WERI-Rb-1 (cell line): Measurements from ENCODE around the gene MYBPC2.

ENCODE experiments used
- DNase-seq: peaks from one replicate; pipeline ENCODE4 v3.0.0-alpha.2; 2020
- H3K27ac ChIP-seq: fragments of 250-450 bp; sonication (Bioruptor Pico); 2 replicates; pipeline ENCODE4 v1.5.1; 2020; ENCODE audit warnings: mild to moderate bottlenecking, moderate library complexity
- H3K27me3 ChIP-seq: fragments of 250-450 bp; sonication (Bioruptor Pico); 2 replicates; pipeline ENCODE4 v1.5.1; 2021; ENCODE audit warnings: mild to moderate bottlenecking, low read depth, moderate library complexity; ENCODE audit not compliant: insufficient read depth, severe bottlenecking
- H3K36me3 ChIP-seq: fragments of 250-450 bp; sonication (Bioruptor Pico); 2 replicates; pipeline ENCODE4 v1.5.1; 2020; ENCODE audit warnings: mild to moderate bottlenecking, moderate library complexity
- H3K4me3 ChIP-seq: 2 replicates; pipeline ENCODE4 v1.5.1; 2011; ENCODE audit warnings: low read depth, mild to moderate bottlenecking, control low read depth, low read length
- H3K9me3 ChIP-seq: fragments of 250-450 bp; sonication (Bioruptor Pico); 2 replicates; pipeline ENCODE4 v1.5.1; 2021; ENCODE audit warnings: mild to moderate bottlenecking, moderate library complexity; ENCODE audit not compliant: severe bottlenecking
- TF ChIP-seq, protein P1 (sequence below): IDR thresholded peaks from 2 replicates; pipeline ENCODE4 v1.5.1; 2011; ENCODE audit warnings: low read depth, mild to moderate bottlenecking, control low read depth, inconsistent platforms, low read length

The MYBPC2 gene

GRCh38 chr19:50422397-50423278 is 10.1 kb upstream of the MYBPC2 start:
- no peaks in the 10 kb centered on the region for H3K27me3 ChIP-seq
- TF ChIP-seq, protein P1, sequence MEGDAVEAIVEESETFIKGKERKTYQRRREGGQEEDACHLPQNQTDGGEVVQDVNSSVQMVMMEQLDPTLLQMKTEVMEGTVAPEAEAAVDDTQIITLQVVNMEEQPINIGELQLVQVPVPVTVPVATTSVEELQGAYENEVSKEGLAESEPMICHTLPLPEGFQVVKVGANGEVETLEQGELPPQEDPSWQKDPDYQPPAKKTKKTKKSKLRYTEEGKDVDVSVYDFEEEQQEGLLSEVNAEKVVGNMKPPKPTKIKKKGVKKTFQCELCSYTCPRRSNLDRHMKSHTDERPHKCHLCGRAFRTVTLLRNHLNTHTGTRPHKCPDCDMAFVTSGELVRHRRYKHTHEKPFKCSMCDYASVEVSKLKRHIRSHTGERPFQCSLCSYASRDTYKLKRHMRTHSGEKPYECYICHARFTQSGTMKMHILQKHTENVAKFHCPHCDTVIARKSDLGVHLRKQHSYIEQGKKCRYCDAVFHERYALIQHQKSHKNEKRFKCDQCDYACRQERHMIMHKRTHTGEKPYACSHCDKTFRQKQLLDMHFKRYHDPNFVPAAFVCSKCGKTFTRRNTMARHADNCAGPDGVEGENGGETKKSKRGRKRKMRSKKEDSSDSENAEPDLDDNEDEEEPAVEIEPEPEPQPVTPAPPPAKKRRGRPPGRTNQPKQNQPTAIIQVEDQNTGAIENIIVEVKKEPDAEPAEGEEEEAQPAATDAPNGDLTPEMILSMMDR, result no peak
- peaks cover 3% of the 10 kb centered on the region; the same call in 1 of the 2 replicates for H3K36me3 ChIP-seq
- H3K4me3 ChIP-seq, result no peak overlapping the region
- no peak overlapping the region for H3K27ac ChIP-seq
- no peaks in the 10 kb centered on the region for H3K9me3 ChIP-seq
- DNase-seq, result no peak

- no peak for DNase-seq
- Histone ChIP-seq H3K9me3 (no peaks in the 10 kb centered on the region), H3K27ac (no peak overlapping the region), H3K27me3 (no peaks in the 10 kb centered on the region), H3K36me3 (peaks cover 3% of the 10 kb centered on the region; the same call in 1 of the 2 replicates), H3K4me3 (no peak overlapping the region)
- TF ChIP-seq, protein P1, result no peak
Observed at GRCh38 chr19:50423279-50424113, 9.2 kb upstream of the MYBPC2 start.

DNA sequence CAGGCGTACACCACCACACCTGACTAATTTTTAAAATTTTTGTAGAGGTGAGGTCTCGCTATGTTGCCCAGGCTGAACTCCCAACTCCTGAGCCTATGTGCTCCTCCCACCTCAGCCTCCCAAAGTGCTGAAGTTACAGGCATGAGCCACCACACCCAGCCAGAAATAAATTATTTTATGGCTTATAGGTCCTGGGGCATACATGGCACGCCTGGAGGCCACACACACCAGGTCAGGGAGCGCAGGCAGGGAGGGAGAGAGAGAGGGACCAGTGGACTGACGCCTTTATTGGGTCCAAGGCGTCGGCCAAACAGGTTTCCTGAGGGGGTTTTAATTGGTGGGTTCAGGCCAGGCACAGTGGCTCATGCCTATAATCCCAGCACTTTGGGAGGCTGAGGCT is 7.1 kb upstream of the MYBPC2 start:
- no peak overlapping the region for H3K27ac ChIP-seq
- peaks cover 3% of the 10 kb centered on the region; the same call in 1 of the 2 replicates for H3K36me3 ChIP-seq
- H3K9me3 ChIP-seq, result no peaks in the 10 kb centered on the region
- DNase-seq, result no peak
- TF ChIP-seq, protein P1, result no peak
- H3K27me3 ChIP-seq, result no peaks in the 10 kb centered on the region
- H3K4me3 ChIP-seq, result no peak overlapping the region

DNA sequence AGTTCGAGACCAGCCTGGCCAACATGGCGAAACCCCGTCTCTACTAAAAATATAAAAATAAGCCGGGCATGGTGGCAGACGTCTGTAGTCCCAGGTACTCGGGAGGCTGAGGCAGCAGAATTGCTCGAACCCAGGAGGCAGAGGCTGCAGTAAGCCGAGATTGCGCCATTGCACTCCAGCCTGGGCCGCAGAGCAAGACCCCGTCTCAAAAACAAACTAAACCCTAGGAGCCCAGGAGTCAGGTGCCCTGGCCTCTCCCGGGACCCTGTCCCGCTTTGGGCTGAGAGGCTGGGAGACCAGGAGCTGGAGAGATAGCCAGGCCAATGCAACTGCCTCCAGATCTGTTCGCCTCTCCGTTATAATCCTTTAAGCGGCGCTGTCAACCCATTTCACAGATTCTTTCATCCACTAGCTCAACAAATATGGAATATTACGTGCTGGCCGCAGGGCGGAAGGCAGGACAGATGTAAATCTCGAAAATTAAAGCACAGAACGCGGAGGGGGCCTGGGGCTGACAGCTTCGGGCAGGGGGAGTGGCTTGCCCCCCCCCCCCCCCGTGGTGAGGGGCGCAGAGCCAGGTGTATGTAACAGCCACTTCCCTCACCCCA is 5.3 kb upstream of the MYBPC2 start:
- no peak overlapping the region for H3K27ac ChIP-seq

DNA sequence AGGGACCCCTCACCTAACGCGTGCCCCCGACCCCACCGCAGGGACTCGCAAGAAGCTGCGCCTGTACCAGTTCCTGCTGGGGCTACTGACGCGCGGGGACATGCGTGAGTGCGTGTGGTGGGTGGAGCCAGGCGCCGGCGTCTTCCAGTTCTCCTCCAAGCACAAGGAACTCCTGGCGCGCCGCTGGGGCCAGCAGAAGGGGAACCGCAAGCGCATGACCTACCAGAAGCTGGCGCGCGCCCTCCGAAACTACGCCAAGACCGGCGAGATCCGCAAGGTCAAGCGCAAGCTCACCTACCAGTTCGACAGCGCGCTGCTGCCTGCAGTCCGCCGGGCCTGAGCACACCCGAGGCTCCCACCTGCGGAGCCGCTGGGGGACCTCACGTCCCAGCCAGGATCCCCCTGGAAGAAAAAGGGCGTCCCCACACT is 4.7 kb upstream of the MYBPC2 start:
- TF ChIP-seq, protein P1, result no peak
- no peaks in the 10 kb centered on the region for H3K9me3 ChIP-seq
- no peaks in the 10 kb centered on the region for H3K27me3 ChIP-seq
- DNase-seq, result no peak
- H3K27ac ChIP-seq, result no peak overlapping the region
- peaks cover 3% of the 10 kb centered on the region; the same call in 1 of the 2 replicates for H3K36me3 ChIP-seq
- no peak overlapping the region for H3K4me3 ChIP-seq

More for the DNA sequence above, 5.3 kb upstream of the MYBPC2 start:
- no peak overlapping the region for H3K4me3 ChIP-seq
- TF ChIP-seq, protein P1, result no peak
- peaks cover 3% of the 10 kb centered on the region; the same call in 1 of the 2 replicates for H3K36me3 ChIP-seq
- no peaks in the 10 kb centered on the region for H3K9me3 ChIP-seq
- no peak for DNase-seq
- H3K27me3 ChIP-seq, result no peaks in the 10 kb centered on the region
